ENCODE measurements around the gene TRAK1. TPM values are rescaled to one million over a fixed set of nuclear protein-coding genes. Genes with fewer than 3 reads are reported as not detected.
A peak's percentile ranks its signal among the peaks of the same experiment; 100 is the strongest.

The TRAK1 gene
- total and polyA plus RNA-seq, 10 of the 15 experiments (the other 5 are each of a cell fraction or from before 2014, with no cell fraction given) = 6.6 to 46.2 (median 23.7) TPM

GRCh38 chr3:42195879-42196330 is 104.7 kb downstream of the TRAK1 start (continued):
- TF ChIP-seq CEBPZ (IDR thresholded peaks at IDR 0.05; ENCODE audit: low read depth, low read length) = no peak
- 0 out of 2 replicates have a peak, but pooled peaks have one; percentile 38 for TF ChIP-seq RCOR1 (conservative IDR thresholded peaks at IDR 0.05; ENCODE audit: low read depth, low read length)
- TF ChIP-seq EED (IDR thresholded peaks at IDR 0.05; ENCODE audit: low read depth) = peak; percentile 86
- TF ChIP-seq STAT3 (IDR thresholded peaks at IDR 0.05; ENCODE audit: low read depth, low read length) = no peak
- no peak for TF ChIP-seq ZSCAN29 (IDR thresholded peaks at IDR 0.05)
- no peak for TF ChIP-seq ZZZ3 (IDR thresholded peaks at IDR 0.05; ENCODE audit: control insufficient read depth, insufficient read length, low read depth)
- no peak for TF ChIP-seq SMAD1 (IDR thresholded peaks at IDR 0.05; ENCODE audit: low read depth, partially characterized antibody)
- peak; percentile 75 for TF ChIP-seq RUNX3 (IDR thresholded peaks at IDR 0.05; ENCODE audit: low read length)
- TF ChIP-seq RBBP5 (conservative IDR thresholded peaks at IDR 0.05) = no peak
- TF ChIP-seq SUZ12 (IDR thresholded peaks at IDR 0.05; ENCODE audit: unreplicated experiment) = no peak
- TF ChIP-seq, protein P1, sequence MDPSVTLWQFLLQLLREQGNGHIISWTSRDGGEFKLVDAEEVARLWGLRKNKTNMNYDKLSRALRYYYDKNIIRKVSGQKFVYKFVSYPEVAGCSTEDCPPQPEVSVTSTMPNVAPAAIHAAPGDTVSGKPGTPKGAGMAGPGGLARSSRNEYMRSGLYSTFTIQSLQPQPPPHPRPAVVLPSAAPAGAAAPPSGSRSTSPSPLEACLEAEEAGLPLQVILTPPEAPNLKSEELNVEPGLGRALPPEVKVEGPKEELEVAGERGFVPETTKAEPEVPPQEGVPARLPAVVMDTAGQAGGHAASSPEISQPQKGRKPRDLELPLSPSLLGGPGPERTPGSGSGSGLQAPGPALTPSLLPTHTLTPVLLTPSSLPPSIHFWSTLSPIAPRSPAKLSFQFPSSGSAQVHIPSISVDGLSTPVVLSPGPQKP (IDR thresholded peaks at IDR 0.05; ENCODE audit: low read depth, low read length) = no peak
- peak; percentile 69; the same call in 1 of the 2 replicates for TF ChIP-seq POLR2A (IDR thresholded peaks at IDR 0.05; ENCODE audit: low read depth, low read length)
- TF ChIP-seq, protein P2, sequence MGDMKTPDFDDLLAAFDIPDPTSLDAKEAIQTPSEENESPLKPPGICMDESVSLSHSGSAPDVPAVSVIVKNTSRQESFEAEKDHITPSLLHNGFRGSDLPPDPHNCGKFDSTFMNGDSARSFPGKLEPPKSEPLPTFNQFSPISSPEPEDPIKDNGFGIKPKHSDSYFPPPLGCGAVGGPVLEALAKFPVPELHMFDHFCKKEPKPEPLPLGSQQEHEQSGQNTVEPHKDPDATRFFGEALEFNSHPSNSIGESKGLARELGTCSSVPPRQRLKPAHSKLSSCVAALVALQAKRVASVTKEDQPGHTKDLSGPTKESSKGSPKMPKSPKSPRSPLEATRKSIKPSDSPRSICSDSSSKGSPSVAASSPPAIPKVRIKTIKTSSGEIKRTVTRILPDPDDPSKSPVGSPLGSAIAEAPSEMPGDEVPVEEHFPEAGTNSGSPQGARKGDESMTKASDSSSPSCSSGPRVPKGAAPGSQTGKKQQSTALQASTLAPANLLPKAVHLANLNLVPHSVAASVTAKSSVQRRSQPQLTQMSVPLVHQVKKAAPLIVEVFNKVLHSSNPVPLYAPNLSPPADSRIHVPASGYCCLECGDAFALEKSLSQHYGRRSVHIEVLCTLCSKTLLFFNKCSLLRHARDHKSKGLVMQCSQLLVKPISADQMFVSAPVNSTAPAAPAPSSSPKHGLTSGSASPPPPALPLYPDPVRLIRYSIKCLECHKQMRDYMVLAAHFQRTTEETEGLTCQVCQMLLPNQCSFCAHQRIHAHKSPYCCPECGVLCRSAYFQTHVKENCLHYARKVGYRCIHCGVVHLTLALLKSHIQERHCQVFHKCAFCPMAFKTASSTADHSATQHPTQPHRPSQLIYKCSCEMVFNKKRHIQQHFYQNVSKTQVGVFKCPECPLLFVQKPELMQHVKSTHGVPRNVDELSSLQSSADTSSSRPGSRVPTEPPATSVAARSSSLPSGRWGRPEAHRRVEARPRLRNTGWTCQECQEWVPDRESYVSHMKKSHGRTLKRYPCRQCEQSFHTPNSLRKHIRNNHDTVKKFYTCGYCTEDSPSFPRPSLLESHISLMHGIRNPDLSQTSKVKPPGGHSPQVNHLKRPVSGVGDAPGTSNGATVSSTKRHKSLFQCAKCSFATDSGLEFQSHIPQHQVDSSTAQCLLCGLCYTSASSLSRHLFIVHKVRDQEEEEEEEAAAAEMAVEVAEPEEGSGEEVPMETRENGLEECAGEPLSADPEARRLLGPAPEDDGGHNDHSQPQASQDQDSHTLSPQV (IDR thresholded peaks at IDR 0.05) = no peak
- TF ChIP-seq ATF7 (IDR thresholded peaks at IDR 0.05; ENCODE audit: low read depth) = peak; percentile 87
- peak; percentile 34; the same call in 1 of the 2 replicates for TF ChIP-seq IKZF1 (conservative IDR thresholded peaks at IDR 0.05)
- TF ChIP-seq JUNB (IDR thresholded peaks at IDR 0.05) = peak; percentile 67
- TF ChIP-seq RAD21 (IDR thresholded peaks at IDR 0.05; ENCODE audit: insufficient read depth, low read depth, low read length) = no peak
- no peak for TF ChIP-seq HDAC2 (IDR thresholded peaks at IDR 0.05)
- no peak for TF ChIP-seq NBN (IDR thresholded peaks at IDR 0.05)
- TF ChIP-seq IRF5 (IDR thresholded peaks at IDR 0.05; ENCODE audit: borderline replicate concordance) = no peak
- no peak for TF ChIP-seq LARP7 (IDR thresholded peaks at IDR 0.05)

Data from GM12878 (cell line).